GM18502 (cell line): Measurements from ENCODE around the gene ATP8B4.
"Not testable (repeated sequence)": the region's sequence is repeated elsewhere in the genome, so short reads cannot be mapped to it uniquely, and the experiment has no call there.

Experiments
- ATAC-seq: cut with Tn5 transposase; IDR thresholded peaks from one replicate; pipeline ENCODE4 v1.9.1; 2021; ENCODE audit warnings: mild to moderate bottlenecking; ENCODE audit not compliant: unreplicated experiment, poor library complexity

Gene ATP8B4

GRCh38 chr15:50119063-50120040 lies at the start of gene ATP8B4:
Gene ATP8B4 (minus strand): TSS chr15:50119233. CDS start chr15:50106966, 12,267 bp downstream.
- no peak for ATAC-seq

- ATAC-seq = no peak
Measured at GRCh38 chr15:50168379-50168778, 49.3 kb upstream of the ATP8B4 start.

- ATAC-seq = no peak
Measured at GRCh38 chr15:50167110-50167509, 48.1 kb upstream of the ATP8B4 start.

- ATAC-seq = no peak
Measured at GRCh38 chr15:50166216-50166615, 47.2 kb upstream of the ATP8B4 start.

GRCh38 chr15:50164458-50164857 lies 45.4 kb upstream of the ATP8B4 start:
- no peak for ATAC-seq

- peak; percentile 12 for ATAC-seq
Measured at GRCh38 chr15:50163719-50164410, 44.8 kb upstream of the ATP8B4 start.

- ATAC-seq = peak; percentile 52
Measured at GRCh38 chr15:50162969-50163718, 44.1 kb upstream of the ATP8B4 start.

GRCh38 chr15:50158236-50158635 lies 39.2 kb upstream of the ATP8B4 start:
- not testable (repeated sequence) for ATAC-seq

- no peak for ATAC-seq
Measured at GRCh38 chr15:50151476-50151875, 32.4 kb upstream of the ATP8B4 start.

- ATAC-seq = no peak
Measured at GRCh38 chr15:50150851-50151250, 31.8 kb upstream of the ATP8B4 start.

GRCh38 chr15:50150349-50150748 lies 31.3 kb upstream of the ATP8B4 start:
- no peak for ATAC-seq

GRCh38 chr15:50149090-50149489 lies 30.1 kb upstream of the ATP8B4 start:
- ATAC-seq = no peak

GRCh38 chr15:50148362-50148963 lies 29.4 kb upstream of the ATP8B4 start:
- ATAC-seq = no peak

GRCh38 chr15:50146632-50147031 lies 27.6 kb upstream of the ATP8B4 start:
- no peak for ATAC-seq

GRCh38 chr15:50145451-50145872 lies 26.4 kb upstream of the ATP8B4 start:
- no peak for ATAC-seq

GRCh38 chr15:50144341-50145120 lies 25.5 kb upstream of the ATP8B4 start:
- no peak for ATAC-seq

- ATAC-seq = no peak
Measured at GRCh38 chr15:50143255-50143860, 24.3 kb upstream of the ATP8B4 start.

- ATAC-seq = no peak
Measured at GRCh38 chr15:50141856-50142255, 22.8 kb upstream of the ATP8B4 start.

GRCh38 chr15:50140983-50141382 lies 21.9 kb upstream of the ATP8B4 start:
- ATAC-seq = no peak
